ENCODE results near the gene TNFRSF9. TPM values are rescaled to one million over a fixed set of nuclear protein-coding genes. Genes with fewer than 3 reads are reported as not detected.

The TNFRSF9 gene
- total and polyA plus RNA-seq, 9 of the 15 experiments (the other 6 are each of a cell fraction or from before 2014, with no cell fraction given) = 0.04 to 0.29 (median 0.08) TPM; not detected in 1

GRCh38 chr1:7942214-7942921, 1.7 kb upstream of the TNFRSF9 start (continued):
- TF ChIP-seq RCOR1 (IDR thresholded peaks at IDR 0.05; ENCODE audit: borderline replicate concordance in 1 of 2, low read depth in 2 of 2, low read length in 2 of 2) = peak in 1 of 2 experiments; percentile 74; a peak in 2 of 4 replicates
- no peak for TF ChIP-seq CTCFL (IDR thresholded peaks at IDR 0.05; ENCODE audit: borderline replicate concordance, insufficient read depth, low read depth, low read length, poor library complexity, severe bottlenecking)
- TF ChIP-seq KLF6 (CRISPR knock-in tag; IDR thresholded peaks at IDR 0.05; ENCODE audit: borderline replicate concordance) = no peak
- TF ChIP-seq, protein P1, sequence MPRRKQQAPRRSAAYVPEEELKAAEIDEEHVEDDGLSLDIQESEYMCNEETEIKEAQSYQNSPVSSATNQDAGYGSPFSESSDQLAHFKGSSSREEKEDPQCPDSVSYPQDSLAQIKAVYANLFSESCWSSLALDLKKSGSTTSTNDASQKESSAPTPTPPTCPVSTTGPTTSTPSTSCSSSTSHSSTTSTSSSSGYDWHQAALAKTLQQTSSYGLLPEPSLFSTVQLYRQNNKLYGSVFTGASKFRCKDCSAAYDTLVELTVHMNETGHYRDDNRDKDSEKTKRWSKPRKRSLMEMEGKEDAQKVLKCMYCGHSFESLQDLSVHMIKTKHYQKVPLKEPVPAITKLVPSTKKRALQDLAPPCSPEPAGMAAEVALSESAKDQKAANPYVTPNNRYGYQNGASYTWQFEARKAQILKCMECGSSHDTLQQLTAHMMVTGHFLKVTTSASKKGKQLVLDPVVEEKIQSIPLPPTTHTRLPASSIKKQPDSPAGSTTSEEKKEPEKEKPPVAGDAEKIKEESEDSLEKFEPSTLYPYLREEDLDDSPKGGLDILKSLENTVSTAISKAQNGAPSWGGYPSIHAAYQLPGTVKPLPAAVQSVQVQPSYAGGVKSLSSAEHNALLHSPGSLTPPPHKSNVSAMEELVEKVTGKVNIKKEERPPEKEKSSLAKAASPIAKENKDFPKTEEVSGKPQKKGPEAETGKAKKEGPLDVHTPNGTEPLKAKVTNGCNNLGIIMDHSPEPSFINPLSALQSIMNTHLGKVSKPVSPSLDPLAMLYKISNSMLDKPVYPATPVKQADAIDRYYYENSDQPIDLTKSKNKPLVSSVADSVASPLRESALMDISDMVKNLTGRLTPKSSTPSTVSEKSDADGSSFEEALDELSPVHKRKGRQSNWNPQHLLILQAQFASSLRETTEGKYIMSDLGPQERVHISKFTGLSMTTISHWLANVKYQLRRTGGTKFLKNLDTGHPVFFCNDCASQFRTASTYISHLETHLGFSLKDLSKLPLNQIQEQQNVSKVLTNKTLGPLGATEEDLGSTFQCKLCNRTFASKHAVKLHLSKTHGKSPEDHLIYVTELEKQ (CRISPR knock-in tag; IDR thresholded peaks at IDR 0.05) = no peak
- TF ChIP-seq IRF2 (CRISPR knock-in tag; IDR thresholded peaks at IDR 0.05) = no peak
- no peak for TF ChIP-seq ZNF766 (CRISPR knock-in tag; conservative IDR thresholded peaks at IDR 0.05)
- no peak for TF ChIP-seq BRF1 (IDR thresholded peaks at IDR 0.05; ENCODE audit: borderline replicate concordance, extremely low read depth, insufficient read length)
- TF ChIP-seq GMEB1 (CRISPR knock-in tag; IDR thresholded peaks at IDR 0.05) = 0 out of 2 replicates have a peak, but pooled peaks have one; percentile 29
- peak; percentile 22 to 39; a peak in 3 of 4 replicates for TF ChIP-seq RAD21 (CRISPR knock-in tag; conservative IDR thresholded peaks at IDR 0.05 in 1 of 2, IDR thresholded peaks at IDR 0.05 in 1 of 2)
- no peak for TF ChIP-seq ZNF830 (CRISPR knock-in tag; IDR thresholded peaks at IDR 0.05)
- TF ChIP-seq MTA1 (IDR thresholded peaks at IDR 0.05; ENCODE audit: borderline replicate concordance) = peak; percentile 5; the same call in 1 of the 2 replicates
- TF ChIP-seq ZC3H11A (IDR thresholded peaks at IDR 0.05; ENCODE audit: low read depth, low read length) = no peak
- peak; percentile 58 for TF ChIP-seq EZH2 (IDR thresholded peaks at IDR 0.05; ENCODE audit: borderline replicate concordance, low read depth, low read length)
- no peak for TF ChIP-seq KLF16 (IDR thresholded peaks at IDR 0.05)
- no peak for TF ChIP-seq ZNF436 (CRISPR knock-in tag; IDR thresholded peaks at IDR 0.05)
- no peak for TF ChIP-seq ETV5 (CRISPR knock-in tag; IDR thresholded peaks at IDR 0.05; ENCODE audit: low read depth)
- TF ChIP-seq ZNF263 (CRISPR knock-in tag; IDR thresholded peaks at IDR 0.05; ENCODE audit: borderline replicate concordance) = peak; percentile 91
- peak; percentile 95 for TF ChIP-seq FOXP1 (CRISPR knock-in tag; IDR thresholded peaks at IDR 0.05)
- TF ChIP-seq FOXK2 (conservative IDR thresholded peaks at IDR 0.05 in 1 of 2, IDR thresholded peaks at IDR 0.05 in 1 of 2; ENCODE audit: low read depth in 2 of 2) = no peak
- no peak for TF ChIP-seq POLR3A (IDR thresholded peaks at IDR 0.05; ENCODE audit: borderline replicate concordance, extremely low read depth, insufficient read depth, insufficient read length)

Measured in K562 (cell line).